GM18519 (cell line): ENCODE data around the gene FSD2.

Source experiments
- ATAC-seq: cut with Tn5 transposase; IDR thresholded peaks from one replicate; pipeline ENCODE4 v1.9.1; 2021; ENCODE audit warnings: mild to moderate bottlenecking, moderate library complexity; ENCODE audit not compliant: unreplicated experiment, low FRiP score

Gene FSD2

GRCh38 chr15:82805994-82806406 is at the start of gene FSD2:
Gene FSD2, minus strand, starts transcription at chr15:82806069. Its CDS starts 18,679 bp downstream, at chr15:82787390.
- peak; percentile 50 for ATAC-seq

- ATAC-seq: no peak
These were observed 48.7 kb upstream of the FSD2 start for GRCh38 chr15:82854554-82854953.

GRCh38 chr15:82852941-82853561 is 47.2 kb upstream of the FSD2 start:
- no peak for ATAC-seq

GRCh38 chr15:82851981-82852511 is 46.2 kb upstream of the FSD2 start:
- ATAC-seq: no peak

GRCh38 chr15:82851306-82851850 is 45.5 kb upstream of the FSD2 start:
- ATAC-seq: no peak

- no peak for ATAC-seq
These were observed 44.9 kb upstream of the FSD2 start for GRCh38 chr15:82850731-82851130.

GRCh38 chr15:82849556-82850512 is 44.0 kb upstream of the FSD2 start:
- ATAC-seq: peak; percentile 53

- ATAC-seq: no peak
These were observed 42.5 kb upstream of the FSD2 start for GRCh38 chr15:82848241-82848993.

- no peak for ATAC-seq
These were observed 41.8 kb upstream of the FSD2 start for GRCh38 chr15:82847703-82848102.

- no peak for ATAC-seq
These were observed 40.8 kb upstream of the FSD2 start for GRCh38 chr15:82846621-82847020.

- ATAC-seq: no peak
These were observed 39.8 kb upstream of the FSD2 start for GRCh38 chr15:82845686-82846085.

- no peak for ATAC-seq
These were observed 37.7 kb upstream of the FSD2 start for GRCh38 chr15:82843566-82843965.

GRCh38 chr15:82840166-82840565 is 34.3 kb upstream of the FSD2 start:
- ATAC-seq: no peak

- no peak for ATAC-seq
These were observed 33.3 kb upstream of the FSD2 start for GRCh38 chr15:82839136-82839535.

GRCh38 chr15:82838096-82838735 is 32.3 kb upstream of the FSD2 start:
- ATAC-seq: no peak

GRCh38 chr15:82835391-82835917 is 29.6 kb upstream of the FSD2 start:
- no peak for ATAC-seq

GRCh38 chr15:82833362-82833682 is 27.5 kb upstream of the FSD2 start:
- ATAC-seq: no peak

- peak; percentile 78 for ATAC-seq
These were observed 26.9 kb upstream of the FSD2 start for GRCh38 chr15:82832601-82833361.
